SK-N-SH (cell line): Measurements from ENCODE around the gene BMP5. TPM values are rescaled to one million over a fixed set of nuclear protein-coding genes. Genes with fewer than 3 reads are reported as not detected.

Source experiments
- CTCF ChIA-PET: fragments of 300-600, 350-600 bp; formaldehyde crosslinking; extraction: SDS; loops from one replicate; lab custom pipeline; 2021; lab: Yijun Ruan, JAX
- POLR2A ChIA-PET: fragments of 350-600 bp; sonication (Branson Sonifier 250); formaldehyde crosslinking; extraction: SDS; loops from one replicate; lab custom pipeline; 2020; ENCODE audit warnings: antibody characterized with exemption, inconsistent platforms; lab: Yijun Ruan, JAX
- DNase-seq: peaks from one replicate; pipeline ENCODE4 v3.0.0; 2012
- H2AFZ ChIP-seq: fragments of 200-600 bp; sonication (generic); 2 replicates; pipeline ENCODE4 v1.8.1; 2016; ENCODE audit warnings: antibody characterized with exemption, mild to moderate bottlenecking, low read depth
- H3F3A ChIP-seq: fragments of 200-600 bp; sonication (generic); replicated peaks from 2 replicates; pipeline ENCODE3; 2016; ENCODE audit warnings: antibody characterized with exemption, mild to moderate bottlenecking; ENCODE audit not compliant: insufficient read depth
- H3K27ac ChIP-seq, 2 experiments: fragments of 200-500 bp in 1 of 2; fragments of 200-600 bp in 1 of 2; sonication (Bioruptor generic) in 1 of 2; sonication (generic), shearing (Covaris generic) in 1 of 2; 2 replicates each; pipeline versions ENCODE4 v1.5.1 to v1.6.1; 2014 to 2016; ENCODE audit warnings: low read depth in 2 of 2, inconsistent platforms in 1 of 2, low read length in 1 of 2, mild to moderate bottlenecking in 1 of 2, mixed read lengths in 1 of 2
- H3K27me3 ChIP-seq: fragments of 200-600 bp; sonication (generic), shearing (Covaris generic); 2 replicates; pipeline ENCODE4 v1.6.1; 2016; ENCODE audit warnings: mixed run types; ENCODE audit not compliant: insufficient read depth
- H3K36me3 ChIP-seq, 2 experiments: fragments of 200-500 bp in 1 of 2; fragments of 200-600 bp in 1 of 2; sonication (Bioruptor generic) in 1 of 2; sonication (generic) in 1 of 2; replicated peaks in 1 of 2; 2 replicates each; pipeline versions ENCODE3 to v1.5.1; 2014 to 2016; ENCODE audit warnings: low read length in 1 of 2, mild to moderate bottlenecking in 1 of 2; ENCODE audit not compliant: insufficient read depth in 2 of 2, control insufficient read depth in 1 of 2
- H3K4me1 ChIP-seq, 2 experiments: fragments of 200-500 bp in 1 of 2; fragments of 200-600 bp in 1 of 2; sonication (Bioruptor generic) in 1 of 2; sonication (generic), shearing (Covaris generic) in 1 of 2; 2 replicates each; pipeline versions ENCODE4 v1.5.1 to v1.6.1; 2014 to 2016; ENCODE audit warnings: low read depth in 1 of 2, low read length in 1 of 2, mixed run types in 1 of 2; ENCODE audit not compliant: insufficient read depth in 2 of 2, control insufficient read depth in 1 of 2
- H3K4me2 ChIP-seq: fragments of 200-600 bp; sonication (generic), shearing (Covaris generic); 2 replicates; pipeline ENCODE4 v1.6.1; 2017; ENCODE audit warnings: mixed run types
- H3K4me3 ChIP-seq, 2 experiments: fragments of 200-500 bp in 1 of 2; fragments of 200-600 bp in 1 of 2; sonication (Bioruptor generic) in 1 of 2; sonication (generic), shearing (Covaris generic) in 1 of 2; 2 replicates each; pipeline versions ENCODE4 v1.5.1 to v1.8.1; 2014 to 2016; ENCODE audit warnings: low read depth in 2 of 2, inconsistent platforms in 1 of 2, low read length in 1 of 2, mild to moderate bottlenecking in 1 of 2, mixed read lengths in 1 of 2, moderate library complexity in 1 of 2
- H3K79me2 ChIP-seq: fragments of 200-600 bp; sonication (generic); 2 replicates; pipeline ENCODE4 v1.8.1; 2017; ENCODE audit warnings: mild to moderate bottlenecking; ENCODE audit not compliant: insufficient read depth
- H3K9ac ChIP-seq: fragments of 200-600 bp; sonication (generic); 2 replicates; pipeline ENCODE4 v1.6.1; 2017; ENCODE audit warnings: mixed run types
- H3K9me2 ChIP-seq: fragments of 200-600 bp; sonication (generic); 2 replicates; pipeline ENCODE4 v1.6.1; 2017; ENCODE audit warnings: mixed run types
- H3K9me3 ChIP-seq: fragments of 200-600 bp; sonication (generic); 2 replicates; pipeline ENCODE4 v1.6.1; 2017; ENCODE audit warnings: mixed run types, mild to moderate bottlenecking, moderate library complexity
- H4K20me1 ChIP-seq: fragments of 200-600 bp; sonication (generic); 2 replicates; pipeline ENCODE4 v1.6.1; 2017; ENCODE audit warnings: mild to moderate bottlenecking, mixed run types; ENCODE audit not compliant: insufficient read depth
- CTCF ChIP-seq: fragments of 200-600 bp; sonication (generic); IDR thresholded peaks from 2 replicates; pipeline ENCODE4 v1.6.1; 2017; ENCODE audit warnings: antibody characterized with exemption, mild to moderate bottlenecking, moderate library complexity
- EZH2phosphoT487 ChIP-seq: fragments of 200-600 bp; sonication (generic); IDR thresholded peaks from 2 replicates; pipeline ENCODE4 v1.6.1; 2017; ENCODE audit warnings: low read depth, mixed run types, mild to moderate bottlenecking, antibody characterized with exemption, moderate library complexity, borderline replicate concordance
- FOXJ3 ChIP-seq: sonication (generic); formaldehyde crosslinking; IDR thresholded peaks from 2 replicates; pipeline ENCODE4 v1.5.1; 2020; ENCODE audit warnings: mild to moderate bottlenecking, missing genetic modification reagents
- FOXM1 ChIP-seq: IDR thresholded peaks from 2 replicates; pipeline ENCODE4 v1.4.0; 2012; ENCODE audit warnings: low read depth, mild to moderate bottlenecking
- GABPA ChIP-seq: IDR thresholded peaks from 2 replicates; pipeline ENCODE4 v1.4.0; 2012; ENCODE audit warnings: low read depth, mild to moderate bottlenecking
- GATA2 ChIP-seq: sonication (generic); formaldehyde crosslinking; IDR thresholded peaks from 2 replicates; pipeline ENCODE4 v1.5.0; 2020; ENCODE audit warnings: mild to moderate bottlenecking, missing genetic modification reagents
- IRF3 ChIP-seq: fragments of 150-350 bp; IDR thresholded peaks from 2 replicates; pipeline ENCODE4 v1.6.1; 2016; ENCODE audit warnings: mild to moderate bottlenecking, low read depth, low read length
- MEF2A ChIP-seq: IDR thresholded peaks from 2 replicates; pipeline ENCODE4 v1.4.0; 2012; ENCODE audit warnings: low read depth, borderline replicate concordance
- MXI1 ChIP-seq: IDR thresholded peaks from 2 replicates; pipeline ENCODE4 v1.6.1; 2012; ENCODE audit warnings: mild to moderate bottlenecking, low read depth, low read length, improper control_type of control experiment
- POLR2AphosphoS5 ChIP-seq: IDR thresholded peaks from 2 replicates; pipeline ENCODE4 v1.6.1; 2012; ENCODE audit warnings: low read depth, low read length
- RCOR1 ChIP-seq: fragments of 150-350 bp; IDR thresholded peaks from 2 replicates; pipeline ENCODE4 v1.6.1; 2017; ENCODE audit warnings: antibody characterized with exemption, low read length
- RFX5 ChIP-seq: IDR thresholded peaks from 2 replicates; pipeline ENCODE4 v1.6.1; 2012; ENCODE audit warnings: mild to moderate bottlenecking, improper control_type of control experiment, low read length
- RXRA ChIP-seq: IDR thresholded peaks from 2 replicates; pipeline ENCODE4 v1.4.0; 2012; ENCODE audit warnings: low read depth, mild to moderate bottlenecking, borderline replicate concordance
- SIN3A ChIP-seq: IDR thresholded peaks from 2 replicates; pipeline ENCODE4 v1.6.1; 2012; ENCODE audit warnings: low read depth, mild to moderate bottlenecking, low read length, moderate library complexity, borderline replicate concordance
- SMC3 ChIP-seq: IDR thresholded peaks from 2 replicates; pipeline ENCODE4 v1.6.1; 2012; ENCODE audit warnings: low read depth, low read length, improper control_type of control experiment
- TCF12 ChIP-seq: IDR thresholded peaks from 2 replicates; pipeline ENCODE4 v1.4.0; 2012
- TEAD4 ChIP-seq: IDR thresholded peaks from 2 replicates; pipeline ENCODE4 v1.4.0; 2012; ENCODE audit warnings: mild to moderate bottlenecking, borderline replicate concordance; ENCODE audit not compliant: insufficient read depth
- USF2 ChIP-seq: fragments of 150-350 bp; IDR thresholded peaks from 2 replicates; pipeline ENCODE4 v1.6.1; 2017; ENCODE audit warnings: antibody characterized with exemption, low read length, low read depth, borderline replicate concordance
- WGBS: methylation state at CpG from one replicate; pipeline ENCODE4 v1.1.6; 2017; ENCODE audit warnings: low lambda C conversion rate; 5-methylcytosine and 5-hydroxymethylcytosine counted together
- polyA plus RNA-seq, 3 experiments: library from polyadenylated mRNA; depleted of rRNA; stranded (reverse); fragments of >200 nt; gene quantifications; 2 replicates each; pipeline ENCODE4 v1.2.3, GENCODE V29; 2012

BMP5 gene
- polyA plus RNA-seq, 1 of the 3 experiments (the other 2 are of a cell fraction), result 0.05 TPM

GRCh38 chr6:55870181-55870813 is 5.1 kb downstream of the BMP5 start:
- Histone ChIP-seq H3K36me3 (no peaks in the 10 kb centered on the region), H3K4me2 (no peak overlapping the region), H3K27ac (no peak overlapping the region), H3K9ac (no peak overlapping the region), H3K9me3 (no peaks in the 10 kb centered on the region), H3K79me2 (no peaks in the 10 kb centered on the region), H3K4me1 (peaks cover 2 to 3% of the 10 kb centered on the region in 2 experiments; a peak in 2 of 4 replicates), H3K9me2 (no peaks in the 10 kb centered on the region), H4K20me1 (no peaks in the 10 kb centered on the region), H3F3A (peaks cover 3% of the 10 kb centered on the region), H3K27me3 (peaks cover 4% of the 10 kb centered on the region; the same call in 1 of the 2 replicates), H2AFZ (no peak overlapping the region), H3K4me3 (no peak overlapping the region)
- 53% methylated on average over 3 of the region's 3 CpGs for WGBS
- CTCF ChIA-PET, result no interaction called here
- no peak for TF ChIP-seq TEAD4
- TF ChIP-seq RFX5, result no peak
- TF ChIP-seq TCF12, result no peak
- TF ChIP-seq SIN3A, result no peak
- no peak for TF ChIP-seq IRF3
- no peak for TF ChIP-seq FOXM1
- TF ChIP-seq POLR2AphosphoS5, result no peak
- TF ChIP-seq USF2, result no peak
- no peak for TF ChIP-seq RCOR1
- TF ChIP-seq MXI1, result no peak
- TF ChIP-seq FOXJ3, result no peak
- TF ChIP-seq EZH2phosphoT487, result no peak
- TF ChIP-seq MEF2A, result no peak
- TF ChIP-seq SMC3, result no peak
- no peak for TF ChIP-seq RXRA
- TF ChIP-seq CTCF, result no peak
- TF ChIP-seq GATA2, result no peak
- no peak for TF ChIP-seq GABPA
- POLR2A ChIA-PET, result no interaction called here
- DNase-seq, result no peak
